OCI-LY7 (cell line): ENCODE data around the gene UBE2J2. TPM values are rescaled to one million over a fixed set of nuclear protein-coding genes. Genes with fewer than 3 reads are reported as not detected.

Experiments
- BruUV-seq: library from RNA; stranded (reverse); fragments of 400-500 nt; replicated peaks from 2 replicates; lab custom pipeline; 2021; lab: Mats Ljungman, UMichigan
- CTCF ChIA-PET: fragments of 300-600 bp; sonication (Branson Sonifier 250); formaldehyde crosslinking; loops from one replicate; lab custom pipeline; 2022; ENCODE audit warnings: antibody characterized with exemption; ENCODE audit not compliant: unreplicated experiment; lab: Charles Lee
- POLR2A ChIA-PET: fragments of 300-600 bp; sonication (Branson Sonifier 250); formaldehyde crosslinking; loops from one replicate; lab custom pipeline; 2022; ENCODE audit warnings: antibody characterized with exemption; lab: Charles Lee
- DNase-seq: peaks from one replicate; pipeline ENCODE4 v3.0.0-alpha.2; 2015; ENCODE audit warnings: low spot score
- H2AFZ ChIP-seq: fragments of 200-600 bp; sonication (generic), shearing (Covaris generic); 2 replicates; pipeline ENCODE4 v1.6.1; 2014; ENCODE audit warnings: mild to moderate bottlenecking, antibody characterized with exemption, low read length, moderate library complexity
- H3K27ac ChIP-seq: fragments of 200-600 bp; sonication (generic); 2 replicates; pipeline ENCODE4 v1.5.1; 2014; ENCODE audit warnings: mixed run types, low read depth, mild to moderate bottlenecking, moderate library complexity, low read length, inconsistent platforms; ENCODE audit not compliant: poor library complexity, severe bottlenecking
- H3K36me3 ChIP-seq: fragments of 200-600 bp; sonication (generic); 2 replicates; pipeline ENCODE4 v1.6.1; 2014; ENCODE audit warnings: mild to moderate bottlenecking, antibody characterized with exemption, low read length, moderate library complexity, mixed read lengths; ENCODE audit not compliant: insufficient read depth
- H3K4me1 ChIP-seq: fragments of 200-600 bp; sonication (generic); 2 replicates; pipeline ENCODE4 v1.5.1; 2014; ENCODE audit warnings: mild to moderate bottlenecking, low read length; ENCODE audit not compliant: insufficient read depth, poor library complexity, severe bottlenecking
- H3K4me2 ChIP-seq: fragments of 200-600 bp; sonication (generic); 2 replicates; pipeline ENCODE4 v1.6.1; 2014; ENCODE audit warnings: mild to moderate bottlenecking, low read length
- H3K4me3 ChIP-seq: fragments of 200-600 bp; sonication (generic); 2 replicates; pipeline ENCODE4 v1.5.1; 2014; ENCODE audit warnings: mild to moderate bottlenecking, low read depth, low read length; ENCODE audit not compliant: poor library complexity, severe bottlenecking
- H3K79me2 ChIP-seq: fragments of 200-600 bp; sonication (generic); 2 replicates; pipeline ENCODE4 v1.6.1; 2016; ENCODE audit warnings: low read depth, mild to moderate bottlenecking, low read length, moderate library complexity, mixed read lengths; ENCODE audit not compliant: insufficient read depth
- H3K9me2 ChIP-seq: fragments of 200-600 bp; sonication (generic); 2 replicates; pipeline ENCODE4 v1.6.1; 2016; ENCODE audit warnings: mild to moderate bottlenecking, low read length, mixed read lengths; ENCODE audit not compliant: insufficient read depth
- H3K9me3 ChIP-seq: fragments of 200-600 bp; sonication (generic); 2 replicates; pipeline ENCODE4 v1.6.1; 2014; ENCODE audit warnings: mild to moderate bottlenecking, mixed run types, low read length, mixed read lengths
- H4K20me1 ChIP-seq: fragments of 200-600 bp; sonication (generic); 2 replicates; pipeline ENCODE4 v1.6.1; 2014; ENCODE audit warnings: mild to moderate bottlenecking, antibody characterized with exemption, low read length, moderate library complexity, mixed read lengths; ENCODE audit not compliant: insufficient read depth
- EZH2phosphoT487 ChIP-seq: fragments of 200-600 bp; sonication (generic); IDR thresholded peaks from 2 replicates; pipeline ENCODE4 v1.6.1; 2018; ENCODE audit warnings: low read depth, borderline replicate concordance, mild to moderate bottlenecking, mixed run types, antibody characterized with exemption, low read length, moderate library complexity, mixed read lengths
- intact Hi-C: fragments of 100-400 bp; cut with micrococcal nuclease; formaldehyde crosslinking; loops from one replicate; pipeline ENCODE4 v1.10.0; 2022; ENCODE audit not compliant: unreplicated experiment
- total RNA-seq, 2 experiments: library from RNA; depleted of rRNA in 1 of 2; stranded (reverse); fragments of >200 nt in 1 of 2; shearing (Covaris generic) in 1 of 2; gene quantifications; 2 replicates each; pipeline ENCODE4 v1.2.3, GENCODE V29; 2014 to 2022
- TF ChIP-seq, protein P1 (sequence below): fragments of 200-600 bp; sonication (generic); conservative IDR thresholded peaks from 2 replicates; pipeline ENCODE4 v1.5.1; 2014; ENCODE audit warnings: mild to moderate bottlenecking, antibody characterized with exemption, low read length, moderate library complexity, mixed read lengths

The UBE2J2 gene
- total RNA-seq, 2 experiments from 2014 or later, result 69.2 to 88.7 TPM

DNA sequence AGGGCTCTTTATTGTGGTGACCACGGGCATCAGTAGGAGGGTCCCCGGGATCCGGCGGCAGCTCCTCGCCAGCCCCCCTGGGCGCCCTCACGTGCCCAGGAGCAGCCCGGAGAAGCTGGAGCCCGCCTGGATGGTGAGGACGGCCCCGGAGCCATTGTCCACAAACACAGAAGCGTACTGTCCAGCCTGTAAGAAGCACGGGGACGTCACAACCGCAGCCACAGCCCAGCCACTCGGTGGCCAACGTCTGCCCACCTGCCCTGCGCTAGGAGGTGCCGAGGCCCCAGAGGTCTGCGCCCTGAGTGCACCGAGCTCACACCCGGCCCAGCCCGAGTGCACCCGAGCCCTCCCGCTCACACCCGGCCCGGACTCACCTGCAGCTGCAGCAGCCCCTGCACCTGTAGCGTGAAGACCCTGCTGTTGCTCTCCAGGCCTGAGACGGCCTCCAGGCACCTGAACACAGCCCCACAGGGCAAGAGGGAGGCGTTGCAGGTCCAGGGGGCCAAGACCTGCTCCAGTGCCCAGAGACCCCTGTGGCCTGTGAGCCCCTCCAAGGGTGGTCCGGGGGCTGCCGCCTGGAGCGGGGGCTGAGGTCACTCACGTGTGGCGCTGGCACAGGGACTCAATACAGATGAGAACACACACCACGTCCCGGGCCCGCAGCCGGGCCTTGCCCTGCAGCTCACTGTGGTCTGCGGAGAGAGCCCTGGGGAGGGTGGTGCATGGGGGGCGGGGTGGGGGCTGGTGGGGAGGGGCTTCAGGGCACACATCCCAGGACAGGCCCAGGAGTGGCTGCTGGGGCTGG is 31.0 kb downstream of the UBE2J2 start:
- Histone ChIP-seq H3K4me3 (no peak overlapping the region), H3K9me3 (no peaks in the 10 kb centered on the region), H3K79me2 (no peaks in the 10 kb centered on the region), H3K27ac (no peak overlapping the region), H3K4me1 (no peaks in the 10 kb centered on the region), H3K4me2 (no peak overlapping the region), H4K20me1 (no peaks in the 10 kb centered on the region), H3K9me2 (no peaks in the 10 kb centered on the region), H3K36me3 (no peaks in the 10 kb centered on the region), H2AFZ (no peak overlapping the region)
- DNase-seq, result no peak
- BruUV-seq, result no TSS peak
- ChIA-PET CTCF (no interaction called here), POLR2A (no interaction called here)
- TF ChIP-seq, protein P1, sequence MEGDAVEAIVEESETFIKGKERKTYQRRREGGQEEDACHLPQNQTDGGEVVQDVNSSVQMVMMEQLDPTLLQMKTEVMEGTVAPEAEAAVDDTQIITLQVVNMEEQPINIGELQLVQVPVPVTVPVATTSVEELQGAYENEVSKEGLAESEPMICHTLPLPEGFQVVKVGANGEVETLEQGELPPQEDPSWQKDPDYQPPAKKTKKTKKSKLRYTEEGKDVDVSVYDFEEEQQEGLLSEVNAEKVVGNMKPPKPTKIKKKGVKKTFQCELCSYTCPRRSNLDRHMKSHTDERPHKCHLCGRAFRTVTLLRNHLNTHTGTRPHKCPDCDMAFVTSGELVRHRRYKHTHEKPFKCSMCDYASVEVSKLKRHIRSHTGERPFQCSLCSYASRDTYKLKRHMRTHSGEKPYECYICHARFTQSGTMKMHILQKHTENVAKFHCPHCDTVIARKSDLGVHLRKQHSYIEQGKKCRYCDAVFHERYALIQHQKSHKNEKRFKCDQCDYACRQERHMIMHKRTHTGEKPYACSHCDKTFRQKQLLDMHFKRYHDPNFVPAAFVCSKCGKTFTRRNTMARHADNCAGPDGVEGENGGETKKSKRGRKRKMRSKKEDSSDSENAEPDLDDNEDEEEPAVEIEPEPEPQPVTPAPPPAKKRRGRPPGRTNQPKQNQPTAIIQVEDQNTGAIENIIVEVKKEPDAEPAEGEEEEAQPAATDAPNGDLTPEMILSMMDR, result no peak
- no peak for TF ChIP-seq EZH2phosphoT487
- intact Hi-C loops, result no loop called here

DNA sequence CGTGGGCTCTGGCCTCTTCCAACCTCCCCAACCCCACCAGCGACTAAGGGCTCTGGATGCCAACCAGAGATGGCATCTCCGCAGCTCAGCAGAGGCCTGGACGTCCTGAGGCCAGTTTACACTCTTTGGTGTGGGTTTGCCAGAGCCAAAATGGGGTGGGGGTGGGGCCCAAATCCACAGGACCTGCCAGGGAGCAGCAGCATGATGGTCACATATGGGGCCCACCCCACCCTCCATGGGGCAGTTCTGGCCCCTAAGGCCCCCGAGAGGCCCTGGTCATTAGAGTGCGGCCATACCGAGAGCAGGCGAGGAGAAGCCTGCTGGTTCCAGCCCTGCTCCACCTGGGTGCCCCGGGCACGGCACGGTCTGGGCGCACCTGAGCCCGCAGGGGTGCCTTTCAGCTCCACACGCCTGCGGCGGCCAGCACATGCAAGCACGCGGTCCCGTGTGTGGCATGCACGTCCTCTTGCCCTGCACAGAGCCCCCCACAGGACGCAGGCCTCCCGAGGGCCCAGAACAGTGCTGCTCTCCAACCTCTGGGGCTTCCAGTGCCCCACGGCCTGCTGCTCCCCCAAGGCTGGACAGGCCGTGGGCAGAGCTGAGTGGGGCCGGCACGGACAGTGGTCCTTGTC is 31.9 kb downstream of the UBE2J2 start:
- DNase-seq, result no peak
- no peak overlapping the region for H3K4me3 ChIP-seq
- CTCF ChIA-PET, result no interaction called here
- H3K9me2 ChIP-seq, result no peaks in the 10 kb centered on the region
- H3K36me3 ChIP-seq, result no peaks in the 10 kb centered on the region
- H3K9me3 ChIP-seq, result no peaks in the 10 kb centered on the region
- POLR2A ChIA-PET, result no interaction called here
- H3K79me2 ChIP-seq, result no peaks in the 10 kb centered on the region
- H3K27ac ChIP-seq, result no peak overlapping the region
- no TSS peak for BruUV-seq
- H3K4me2 ChIP-seq, result no peak overlapping the region
- no peaks in the 10 kb centered on the region for H4K20me1 ChIP-seq
- no peak overlapping the region for H2AFZ ChIP-seq
- no peak for TF ChIP-seq EZH2phosphoT487
- TF ChIP-seq, protein P1, result no peak
- H3K4me1 ChIP-seq, result no peaks in the 10 kb centered on the region
- intact Hi-C loops, result no loop called here
